D721Med (cell line): ENCODE measurements around the gene KLK6.

Experiments
- DNase-seq: peaks from one replicate; pipeline ENCODE4 v3.0.0; 2011; ENCODE audit warnings: low spot score; ENCODE audit not compliant: insufficient read length
- FAIRE-seq: peaks from 2 replicates; lab custom pipeline; 2011; peaks lifted over from hg19 to GRCh38; lab: Jason Lieb, UNC
- CTCF ChIP-seq: IDR thresholded peaks from 2 replicates; pipeline ENCODE4 v1.5.1; 2012; ENCODE audit warnings: mild to moderate bottlenecking, control low read depth; ENCODE audit not compliant: insufficient read depth; ENCODE audit errors: missing control alignments

The KLK6 gene

GRCh38 chr19:50957587-50957986 is 11.8 kb downstream of the KLK6 start:
- no peak for DNase-seq
- no peak for TF ChIP-seq CTCF
- no peak for FAIRE-seq

- no peak for TF ChIP-seq CTCF
- DNase-seq (no peak), FAIRE-seq (no peak)
Measured at GRCh38 chr19:50952910-50953309, 16.5 kb downstream of the KLK6 start, which contains the start of gene KLK5. Gene KLK5, minus strand, starts transcription at chr19:50953038. Its CDS starts 381 bp downstream, at chr19:50952657.

- no peak for FAIRE-seq
Measured at GRCh38 chr19:50949861-50950260, 19.5 kb downstream of the KLK6 start.

GRCh38 chr19:50947123-50947522 is 22.3 kb downstream of the KLK6 start:
- no peak for TF ChIP-seq CTCF

More at GRCh38 chr19:50949861-50950260, 19.5 kb downstream of the KLK6 start:
- DNase-seq, result no peak
- no peak for TF ChIP-seq CTCF

GRCh38 chr19:50944795-50945194 is 24.6 kb downstream of the KLK6 start:
- DNase-seq (no peak), FAIRE-seq (no peak)
- TF ChIP-seq CTCF, result no peak

More at GRCh38 chr19:50947123-50947522, 22.3 kb downstream of the KLK6 start:
- DNase-seq, result no peak
- no peak for FAIRE-seq

GRCh38 chr19:50943074-50943828 is 26.1 kb downstream of the KLK6 start:
- FAIRE-seq (no peak), DNase-seq (no peak)
- TF ChIP-seq CTCF, result no peak

GRCh38 chr19:50939596-50939995 is 29.8 kb downstream of the KLK6 start:
- TF ChIP-seq CTCF, result no peak

More at GRCh38 chr19:50939596-50939995, 29.8 kb downstream of the KLK6 start:
- FAIRE-seq (no peak), DNase-seq (no peak)
